Mesothelial cell of epicardium (in vitro differentiated cells): ENCODE measurements around the gene HSPBAP1. TPM values are rescaled to one million over a fixed set of nuclear protein-coding genes. Genes with fewer than 3 reads are reported as not detected.

Experiments
- DNase-seq, 2 experiments: peaks; one replicate each; pipeline ENCODE4 v3.0.0; 2021; ENCODE audit warnings: low spot score in 2 of 2; ENCODE audit not compliant: unreplicated experiment in 2 of 2
- H3K27ac Mint-ChIP-seq: 2 replicates; pipeline ENCODE4 v1.8.0; 2021; ENCODE audit warnings: mixed read lengths
- H3K27me3 Mint-ChIP-seq: 2 replicates; pipeline ENCODE4 v1.8.0; 2021; ENCODE audit warnings: low read depth, mixed read lengths
- H3K36me3 Mint-ChIP-seq: 2 replicates; pipeline ENCODE4 v1.8.0; 2021; ENCODE audit warnings: mixed read lengths
- H3K4me1 Mint-ChIP-seq: 2 replicates; pipeline ENCODE4 v1.8.0; 2021; ENCODE audit warnings: mixed read lengths
- H3K4me3 Mint-ChIP-seq: 2 replicates; pipeline ENCODE4 v1.8.0; 2021; ENCODE audit warnings: mild to moderate bottlenecking, moderate library complexity, mixed read lengths
- H3K9me3 Mint-ChIP-seq: 2 replicates; pipeline ENCODE4 v1.8.0; 2021; ENCODE audit warnings: mixed read lengths
- CTCF ChIP-seq: fragments of 200-600 bp; sonication (generic); IDR thresholded peaks from one replicate; pipeline ENCODE4 v1.5.0; 2021; ENCODE audit warnings: antibody characterized with exemption; ENCODE audit not compliant: unreplicated experiment
- total RNA-seq: library from RNA; stranded (reverse); gene quantifications from 3 replicates; pipeline ENCODE4 v1.2.1, GENCODE V29; 2021

Gene HSPBAP1
- total RNA-seq, 1 donor from 2014 or later: 11.3 TPM

GRCh38 chr3:122766430-122766829 lies 27.2 kb downstream of the HSPBAP1 start:
- peaks cover 24% of the 10 kb centered on the region for H3K4me1 Mint-ChIP-seq
- H3K36me3 Mint-ChIP-seq: peaks cover 2% of the 10 kb centered on the region
- H3K27ac Mint-ChIP-seq: no peak overlapping the region
- DNase-seq: no peak
- no peak for TF ChIP-seq CTCF
- no peak overlapping the region for H3K4me3 Mint-ChIP-seq
- H3K9me3 Mint-ChIP-seq: no peaks in the 10 kb centered on the region
- no peaks in the 10 kb centered on the region for H3K27me3 Mint-ChIP-seq

GRCh38 chr3:122760453-122761271 lies 33.0 kb downstream of the HSPBAP1 start:
- H3K27ac Mint-ChIP-seq: peak overlapping the region; percentile 93
- no peak for DNase-seq
- TF ChIP-seq CTCF: no peak

GRCh38 chr3:122758877-122759560 lies 34.6 kb downstream of the HSPBAP1 start:
- peaks cover 40% of the 10 kb centered on the region for H3K4me1 Mint-ChIP-seq
- H3K36me3 Mint-ChIP-seq: peaks cover 7% of the 10 kb centered on the region
- no peak overlapping the region for H3K27ac Mint-ChIP-seq
- no peaks in the 10 kb centered on the region for H3K27me3 Mint-ChIP-seq
- H3K4me3 Mint-ChIP-seq: no peak overlapping the region
- TF ChIP-seq CTCF: no peak
- DNase-seq: no peak
- no peaks in the 10 kb centered on the region for H3K9me3 Mint-ChIP-seq

More at GRCh38 chr3:122760453-122761271, 33.0 kb downstream of the HSPBAP1 start:
- Mint-ChIP-seq H3K36me3 (peaks cover 2% of the 10 kb centered on the region), H3K27me3 (no peaks in the 10 kb centered on the region), H3K4me1 (peaks cover 39% of the 10 kb centered on the region), H3K4me3 (no peak overlapping the region), H3K9me3 (no peaks in the 10 kb centered on the region)

GRCh38 chr3:122755491-122755890 lies 38.1 kb downstream of the HSPBAP1 start:
- peaks cover 17% of the 10 kb centered on the region for H3K4me1 Mint-ChIP-seq
- H3K27ac Mint-ChIP-seq: peak overlapping the region; percentile 22
- DNase-seq: no peak
- H3K4me3 Mint-ChIP-seq: no peak overlapping the region
- peaks cover 24% of the 10 kb centered on the region for H3K36me3 Mint-ChIP-seq
- H3K9me3 Mint-ChIP-seq: no peaks in the 10 kb centered on the region
- TF ChIP-seq CTCF: no peak
- no peaks in the 10 kb centered on the region for H3K27me3 Mint-ChIP-seq

GRCh38 chr3:122754929-122755328 lies 38.7 kb downstream of the HSPBAP1 start:
- no peak overlapping the region for H3K4me3 Mint-ChIP-seq
- H3K9me3 Mint-ChIP-seq: no peaks in the 10 kb centered on the region
- peak; percentile 36 for TF ChIP-seq CTCF
- H3K27ac Mint-ChIP-seq: no peak overlapping the region
- H3K36me3 Mint-ChIP-seq: peaks cover 25% of the 10 kb centered on the region
- peaks cover 12% of the 10 kb centered on the region for H3K4me1 Mint-ChIP-seq
- DNase-seq: no peak
- no peaks in the 10 kb centered on the region for H3K27me3 Mint-ChIP-seq
